HG02981 (cell line): ENCODE results near the gene KDM4C.
"Not testable (repeated sequence)": the region's sequence is repeated elsewhere in the genome, so short reads cannot be mapped to it uniquely, and the experiment has no call there.

ENCODE experiments used
- ATAC-seq: cut with Tn5 transposase; IDR thresholded peaks from one replicate; pipeline ENCODE4 v1.9.1; 2021; ENCODE audit warnings: mild to moderate bottlenecking, moderate library complexity; ENCODE audit not compliant: unreplicated experiment

Gene KDM4C

DNA sequence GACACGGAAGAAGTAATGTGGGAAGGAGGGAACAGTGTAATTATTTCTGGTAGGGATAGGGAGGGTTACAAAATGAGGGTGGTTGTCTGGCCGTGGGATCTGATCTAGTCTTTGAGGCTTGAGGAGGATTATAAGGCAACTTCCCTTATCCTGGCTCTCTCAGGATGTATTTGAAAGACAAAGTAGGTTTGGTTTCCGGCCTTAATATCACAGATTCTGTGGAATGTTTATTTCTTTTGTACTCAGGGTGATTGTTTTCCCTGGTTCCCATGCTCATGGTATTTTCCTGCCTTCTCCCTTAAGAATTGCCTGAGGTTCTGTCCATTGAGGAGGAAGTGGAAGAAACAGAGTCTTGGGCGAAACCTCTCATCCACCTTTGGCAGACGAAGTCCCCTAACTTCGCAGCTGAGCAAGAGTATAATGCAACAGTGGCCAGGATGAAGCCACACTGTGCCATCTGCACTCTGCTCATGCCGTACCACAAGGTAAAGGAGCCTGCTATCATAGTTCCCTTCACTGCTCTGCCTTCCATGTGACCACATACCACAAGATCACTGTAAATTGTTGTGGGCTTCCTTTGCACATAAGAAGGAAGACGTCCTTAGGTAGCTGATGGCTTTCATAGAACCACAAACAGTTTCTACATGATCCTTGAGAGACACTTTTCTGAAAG lies 253.8 kb downstream of the KDM4C start:
- peak; percentile 72 for ATAC-seq

DNA sequence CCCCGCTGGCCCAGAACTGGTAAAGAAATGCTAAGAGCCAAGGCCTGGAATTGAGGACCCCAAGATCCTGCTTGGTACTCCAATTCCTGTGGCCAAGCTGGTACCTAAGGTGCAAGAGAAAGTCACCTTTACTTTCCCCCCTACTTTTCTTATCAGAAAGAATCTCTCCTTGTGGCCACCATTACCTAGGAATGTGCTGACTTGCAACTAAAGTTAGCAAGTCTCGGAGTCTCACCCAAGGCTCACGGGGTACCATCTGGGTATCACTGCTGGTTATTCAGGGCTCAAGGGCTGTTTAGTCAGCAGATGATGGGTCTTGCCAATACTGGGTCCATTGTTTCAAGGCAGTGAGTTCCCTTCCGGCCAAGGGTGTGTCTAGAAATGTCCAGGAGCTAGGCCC lies 270.2 kb downstream of the KDM4C start:
- no peak for ATAC-seq

GRCh38 chr9:7028591-7028990 lies 270.8 kb downstream of the KDM4C start:
- ATAC-seq: no peak

- ATAC-seq: not testable (repeated sequence)
These were observed 273.2 kb downstream of the KDM4C start for GRCh38 chr9:7030943-7031342.

DNA sequence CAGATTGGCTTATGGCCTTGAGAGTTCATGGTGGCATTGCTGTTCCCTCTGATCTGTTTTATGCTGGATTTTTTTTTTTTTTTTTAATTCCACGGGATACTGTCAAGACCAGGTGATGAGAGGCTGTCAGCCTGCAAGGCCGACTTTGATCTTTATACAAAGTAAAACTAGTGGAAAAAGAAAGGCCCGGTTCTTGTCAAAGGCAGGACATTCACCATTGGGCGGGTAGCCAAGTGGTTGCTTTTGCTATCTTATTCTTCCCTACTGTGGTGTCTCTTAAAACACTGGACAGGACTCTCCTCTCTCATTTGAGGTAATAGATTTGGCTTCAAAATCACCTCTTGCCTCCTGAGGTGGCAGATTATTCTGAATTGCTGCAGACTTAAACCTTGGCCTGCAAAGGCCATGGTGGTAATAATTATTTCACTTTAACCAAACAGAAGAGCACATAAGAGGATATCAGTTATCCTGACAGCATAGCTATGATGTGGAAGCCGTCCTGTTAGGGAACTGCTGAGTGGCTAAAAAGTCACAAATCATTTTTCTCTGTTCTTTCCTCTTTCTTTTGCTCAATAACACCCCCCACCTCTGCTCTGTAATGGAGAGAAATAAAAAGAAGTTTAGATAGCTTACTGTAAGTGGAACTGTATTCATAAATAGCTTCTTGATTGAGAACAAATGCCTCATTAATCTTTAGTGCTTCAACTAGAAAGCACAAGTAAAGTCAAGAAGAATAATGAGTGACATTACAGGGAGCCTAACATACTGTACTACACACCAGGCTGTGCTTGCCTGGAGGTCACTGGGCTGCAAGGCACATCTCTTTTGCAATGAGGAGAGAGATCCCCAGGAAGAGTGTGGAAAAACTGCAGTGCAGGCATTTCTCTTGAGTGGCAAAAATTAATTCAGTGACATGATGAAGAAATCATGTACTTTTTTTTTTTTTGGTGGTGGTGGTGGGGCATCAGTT lies 275.6 kb downstream of the KDM4C start:
- ATAC-seq: no peak

GRCh38 chr9:7037176-7037575 lies 279.4 kb downstream of the KDM4C start:
- ATAC-seq: no peak

DNA sequence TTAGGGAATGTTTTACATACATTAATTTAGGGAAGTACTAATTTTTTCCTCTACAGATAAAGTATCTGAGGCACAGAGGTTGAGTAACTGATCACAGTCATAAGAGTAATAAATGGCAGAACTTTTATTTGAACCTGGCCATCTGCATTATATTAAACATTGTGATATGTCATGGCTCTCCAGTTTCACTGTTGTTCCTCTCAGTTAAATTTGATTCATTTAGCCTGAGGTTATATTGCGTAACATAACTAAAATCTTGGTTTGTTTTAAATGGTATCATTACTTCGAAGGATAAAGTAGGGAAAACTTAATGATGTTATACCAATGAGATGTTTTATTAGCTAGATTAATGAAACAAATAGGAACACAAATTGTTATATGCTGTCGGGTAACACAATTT lies 284.4 kb downstream of the KDM4C start:
- no peak for ATAC-seq

- ATAC-seq: no peak
These were observed 287.6 kb downstream of the KDM4C start for GRCh38 chr9:7045361-7045760.

- ATAC-seq: no peak
These were observed 293.9 kb downstream of the KDM4C start for GRCh38 chr9:7051711-7052110.

DNA sequence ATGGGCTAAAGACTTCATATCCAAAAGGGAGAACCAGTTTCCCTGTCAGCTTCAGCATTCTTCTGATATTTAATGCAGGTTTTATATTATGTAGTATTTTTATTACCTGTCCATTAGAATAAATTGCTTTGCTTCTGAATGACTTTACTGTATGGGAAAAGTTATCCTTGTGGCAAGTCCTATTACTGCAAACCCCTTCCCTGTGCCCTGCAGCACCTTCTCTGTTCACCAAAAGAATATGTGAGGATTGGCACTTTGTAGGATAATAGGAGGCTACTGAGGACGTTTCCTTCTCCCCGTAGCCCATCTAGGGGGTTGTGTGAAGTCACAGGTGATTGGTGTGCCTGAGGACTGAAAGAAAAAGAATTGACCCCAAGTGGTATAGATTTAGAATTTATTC lies 296.1 kb downstream of the KDM4C start:
- no peak for ATAC-seq

- ATAC-seq: no peak
These were observed 297.6 kb downstream of the KDM4C start for GRCh38 chr9:7055171-7055903.

GRCh38 chr9:7056254-7056653 lies 298.5 kb downstream of the KDM4C start:
- no peak for ATAC-seq

DNA sequence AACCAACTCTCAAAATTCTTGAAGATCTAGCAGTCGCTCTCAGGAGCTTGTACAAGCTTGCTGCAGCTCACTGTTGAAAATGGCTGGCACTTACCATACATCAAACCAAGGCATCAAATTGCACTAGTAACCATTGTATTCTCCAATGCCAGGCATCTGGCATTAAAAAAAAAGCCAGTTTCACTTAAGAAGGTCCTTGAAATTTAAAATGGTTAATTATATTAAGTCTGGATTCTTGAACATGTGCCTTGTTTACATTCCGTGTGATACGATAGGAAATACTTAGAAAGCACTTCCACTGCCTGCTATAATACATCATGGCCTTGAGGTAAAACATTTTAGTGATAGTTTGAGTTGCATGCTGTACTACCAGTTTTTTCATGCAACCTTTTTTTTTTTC lies 300.7 kb downstream of the KDM4C start:
- ATAC-seq: no peak

GRCh38 chr9:7067169-7067568 lies 309.4 kb downstream of the KDM4C start:
- no peak for ATAC-seq

- ATAC-seq: no peak
These were observed 314.1 kb downstream of the KDM4C start for GRCh38 chr9:7071916-7072315.

GRCh38 chr9:7073706-7074105 lies 315.9 kb downstream of the KDM4C start:
- ATAC-seq: no peak

DNA sequence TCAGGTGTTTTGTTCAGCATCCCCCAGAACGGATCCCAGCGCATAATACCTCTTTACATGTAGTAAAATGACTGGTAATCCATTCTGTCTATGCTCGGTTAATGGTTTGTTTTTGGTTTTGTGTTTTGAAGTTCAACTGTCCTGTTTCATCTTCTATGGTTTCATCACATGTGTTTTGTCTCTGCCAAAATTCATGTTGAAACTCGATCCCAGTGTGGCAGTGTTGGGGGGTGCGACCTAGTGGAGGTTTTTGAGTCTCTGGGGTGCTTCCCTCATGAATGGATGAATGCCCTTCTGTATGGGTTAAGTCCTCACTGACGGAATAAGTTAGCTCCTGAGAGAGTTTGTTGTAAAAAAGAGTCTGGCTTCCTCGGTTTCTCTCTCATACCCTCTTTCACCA lies 317.4 kb downstream of the KDM4C start:
- no peak for ATAC-seq

DNA sequence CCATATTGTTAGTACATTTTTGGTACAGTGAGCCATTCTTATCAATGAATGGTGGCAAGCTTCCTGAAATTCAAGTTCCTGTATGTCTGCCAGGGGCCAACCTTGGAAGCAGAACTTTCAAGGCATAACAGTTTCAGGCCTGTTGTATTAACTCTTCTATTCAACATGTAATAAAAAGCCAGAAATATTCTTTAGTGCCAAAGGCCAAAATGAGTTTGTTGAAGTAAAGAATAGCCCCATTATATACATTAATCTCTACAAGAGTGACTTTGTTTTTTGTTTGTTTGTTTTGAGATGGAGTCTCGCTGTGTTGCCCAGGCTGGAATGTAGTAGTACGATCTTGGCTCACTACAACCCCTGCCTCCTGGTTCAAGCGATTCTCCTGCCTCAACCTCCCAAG lies 321.3 kb downstream of the KDM4C start:
- no peak for ATAC-seq

DNA sequence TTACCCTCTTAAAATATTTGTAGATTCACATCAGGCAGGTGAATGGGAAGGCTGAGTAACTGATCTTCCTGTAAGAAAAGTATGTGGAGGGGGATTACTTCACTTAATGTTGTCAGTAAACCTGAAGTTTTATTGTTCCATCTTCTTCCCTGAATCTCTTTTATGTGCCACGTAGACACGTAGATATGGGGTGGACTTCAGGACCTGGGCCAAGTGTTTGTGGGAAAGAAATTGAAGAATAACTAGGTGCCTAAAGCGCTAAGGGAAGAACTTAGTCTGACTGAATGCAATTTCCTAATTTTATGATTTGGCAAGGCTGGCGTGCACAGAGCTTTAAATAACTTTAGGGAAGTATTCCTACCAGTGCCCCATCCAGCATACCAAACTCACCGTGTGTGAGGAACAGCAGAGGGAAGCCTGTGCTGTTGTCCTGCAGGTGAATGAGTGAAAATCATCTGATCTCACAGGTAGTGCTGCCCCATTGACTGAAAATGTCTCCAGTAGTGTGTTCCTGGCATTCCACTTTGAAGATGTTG lies 323.4 kb downstream of the KDM4C start:
- ATAC-seq: no peak

DNA sequence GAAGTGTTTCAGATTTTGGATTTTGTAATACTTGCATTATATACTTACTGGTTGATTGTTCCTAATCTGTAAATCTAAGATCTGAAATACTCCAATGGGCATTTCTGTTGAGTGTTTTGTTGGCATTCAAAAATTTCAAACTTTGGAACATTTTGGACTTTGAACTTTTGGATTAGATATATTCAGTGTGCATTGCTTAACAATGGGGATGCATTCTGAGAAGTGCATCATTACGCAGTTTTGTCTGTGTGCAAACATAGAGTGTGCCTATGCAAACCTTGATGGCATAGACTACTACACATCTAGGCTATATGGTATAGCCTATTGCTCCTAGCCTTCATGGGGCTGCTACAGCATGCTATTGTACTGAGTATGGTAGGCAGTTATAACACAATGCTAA lies 325.4 kb downstream of the KDM4C start:
- ATAC-seq: no peak

DNA sequence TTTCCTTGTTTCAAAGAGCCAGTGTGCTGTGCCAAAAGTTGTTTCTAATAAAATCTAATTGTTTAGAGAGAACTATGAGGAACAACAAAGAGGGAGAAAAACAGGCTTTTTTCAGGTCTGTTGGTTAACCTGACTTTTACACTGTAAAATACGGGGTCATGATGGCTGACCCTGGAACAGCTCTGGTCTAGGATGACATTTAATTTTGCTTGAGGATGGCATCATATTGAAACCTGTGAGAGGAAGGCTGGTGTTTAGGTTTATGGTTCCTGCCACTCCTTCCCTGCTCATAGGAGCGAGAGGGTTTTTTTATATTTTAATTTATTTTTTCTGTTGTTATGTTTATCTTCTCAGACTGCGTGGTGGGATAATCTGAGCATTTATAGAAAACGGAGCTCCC lies 327.6 kb downstream of the KDM4C start:
- no peak for ATAC-seq
